H1 (cell line): ENCODE data around the gene TC2N. TPM values are rescaled to one million over a fixed set of nuclear protein-coding genes. Genes with fewer than 3 reads are reported as not detected.

Experiments
- CEBPB ChIP-seq: IDR thresholded peaks from 2 replicates; pipeline ENCODE4 v1.6.1; 2012; ENCODE audit warnings: low read depth, low read length
- JUN ChIP-seq: IDR thresholded peaks from 2 replicates; pipeline ENCODE4 v1.6.1; 2011; ENCODE audit warnings: low read depth, mild to moderate bottlenecking, improper control_type of control experiment, low read length
- RFX5 ChIP-seq: IDR thresholded peaks from 2 replicates; pipeline ENCODE4 v1.6.1; 2011; ENCODE audit warnings: low read depth, low read length, improper control_type of control experiment, borderline replicate concordance
- ZNF274 ChIP-seq: IDR thresholded peaks from 2 replicates; pipeline ENCODE4 v1.7.0; 2012; ENCODE audit warnings: low read length, borderline replicate concordance; ENCODE audit errors: extremely low read depth
- polyA plus RNA-seq, 7 experiments: library from polyadenylated mRNA; depleted of rRNA in 3 of 7; stranded (reverse) in 5 of 7; unstranded in 2 of 7; fragments of >200 nt in 5 of 7; fragments of 200-250 nt in 2 of 7; gene quantifications; 1 replicate in 5 of 7; 2 replicates in 1 of 7; 4 replicates in 1 of 7; pipeline versions ENCODE4 v1.2.1 to v1.2.3, GENCODE V29; 2011 to 2013; ENCODE audit warnings: missing spikeins in 2 of 7, mixed read lengths in 2 of 7
- total RNA-seq: library from RNA; stranded (reverse); fragmentation: NEBNext Ultra II Directional; extraction: Animal tissue kit (Norgen Biotek cat#: 25700); gene quantifications from 2 replicates; pipeline ENCODE4 v1.2.1, GENCODE V29; 2021

The TC2N gene
- total and polyA plus RNA-seq, 2 of the 8 experiments (the other 6 are each of a cell fraction or from before 2014, with no cell fraction given) = 9.7 to 36.2 TPM

DNA sequence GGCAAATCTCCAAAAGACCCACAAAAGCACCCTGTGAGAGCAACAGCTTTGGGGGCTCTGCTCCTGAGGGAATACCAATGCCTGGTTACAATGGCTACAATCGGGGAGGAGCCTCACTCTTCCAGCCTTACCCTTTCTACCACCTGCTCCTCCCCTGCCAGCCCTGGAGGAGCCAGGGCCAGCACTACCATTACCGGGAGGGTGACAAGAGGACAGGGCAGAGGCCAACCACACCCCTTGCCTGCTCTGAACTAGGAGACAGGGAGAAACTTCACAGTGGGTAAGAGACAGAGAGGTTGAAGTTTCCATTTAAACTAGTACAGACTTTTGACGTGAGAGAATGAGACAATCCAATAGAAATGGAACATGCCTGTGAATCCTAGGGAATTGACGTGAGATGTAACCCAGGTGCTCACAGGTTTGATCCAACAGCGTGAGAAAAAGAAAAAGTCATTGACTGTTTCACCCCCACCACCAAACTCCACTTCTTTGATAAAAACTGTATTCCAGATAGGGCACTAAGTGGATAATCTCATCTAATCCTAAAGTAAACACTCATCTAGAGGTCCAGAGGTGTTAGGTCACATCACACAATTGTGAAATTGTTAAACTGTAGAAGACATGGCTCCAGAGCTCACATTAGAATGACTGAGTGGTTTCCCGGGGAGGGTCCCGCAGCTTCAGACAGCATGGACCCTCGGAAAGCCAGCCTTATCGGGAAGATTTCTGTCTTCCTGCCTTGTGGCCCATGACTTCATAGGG, 8.4 kb upstream of the TC2N start (continued):
- TF ChIP-seq RFX5 (no peak), JUN (no peak), CEBPB (no peak), ZNF274 (no peak)
